ENCODE measurements around the gene TMEM238L.

DNA sequence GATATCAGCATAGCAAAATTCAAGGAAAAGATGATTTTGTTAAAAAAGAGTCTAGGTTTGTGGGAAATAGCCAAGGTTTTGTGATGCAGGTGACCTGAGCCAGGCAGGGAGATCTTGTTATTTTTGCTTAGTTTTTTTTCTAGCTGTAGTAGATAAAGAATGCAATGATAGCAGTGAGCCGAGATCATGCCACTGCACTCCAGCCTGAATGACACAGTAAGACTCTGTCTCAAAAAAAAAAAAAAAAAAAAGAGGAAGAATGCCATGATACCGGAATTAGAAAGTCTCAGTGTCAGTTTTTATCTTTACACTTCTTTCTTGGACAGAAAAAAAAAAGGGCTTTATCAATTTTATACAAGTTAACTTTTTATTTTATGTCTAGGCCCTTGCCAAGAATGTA is 27.5 kb downstream of the TMEM238L start:
- TF ChIP-seq, protein P1, sequence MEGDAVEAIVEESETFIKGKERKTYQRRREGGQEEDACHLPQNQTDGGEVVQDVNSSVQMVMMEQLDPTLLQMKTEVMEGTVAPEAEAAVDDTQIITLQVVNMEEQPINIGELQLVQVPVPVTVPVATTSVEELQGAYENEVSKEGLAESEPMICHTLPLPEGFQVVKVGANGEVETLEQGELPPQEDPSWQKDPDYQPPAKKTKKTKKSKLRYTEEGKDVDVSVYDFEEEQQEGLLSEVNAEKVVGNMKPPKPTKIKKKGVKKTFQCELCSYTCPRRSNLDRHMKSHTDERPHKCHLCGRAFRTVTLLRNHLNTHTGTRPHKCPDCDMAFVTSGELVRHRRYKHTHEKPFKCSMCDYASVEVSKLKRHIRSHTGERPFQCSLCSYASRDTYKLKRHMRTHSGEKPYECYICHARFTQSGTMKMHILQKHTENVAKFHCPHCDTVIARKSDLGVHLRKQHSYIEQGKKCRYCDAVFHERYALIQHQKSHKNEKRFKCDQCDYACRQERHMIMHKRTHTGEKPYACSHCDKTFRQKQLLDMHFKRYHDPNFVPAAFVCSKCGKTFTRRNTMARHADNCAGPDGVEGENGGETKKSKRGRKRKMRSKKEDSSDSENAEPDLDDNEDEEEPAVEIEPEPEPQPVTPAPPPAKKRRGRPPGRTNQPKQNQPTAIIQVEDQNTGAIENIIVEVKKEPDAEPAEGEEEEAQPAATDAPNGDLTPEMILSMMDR (IDR thresholded peaks at IDR 0.05) = no peak
- TF ChIP-seq POLR2A (IDR thresholded peaks at IDR 0.05) = no peak

Data from lower leg skin (tissue), 3 donors.